ENCODE results near the gene NEURL1B. TPM values are rescaled to one million over a fixed set of nuclear protein-coding genes. Genes with fewer than 3 reads are reported as not detected.

NEURL1B gene
- total and polyA plus RNA-seq, 4 donors = 1.9 to 65.8 (median 24.8) TPM

- ATAC-seq (ENCODE audit: low FRiP score) = peak; percentile 53
- intact Hi-C loops (cut with DNase I) = no loop called here
- H3K4me3 ChIP-seq (ENCODE audit: low read length in 2 of 2) = no peak overlapping the region
- H3K27ac ChIP-seq (ENCODE audit: low read depth in 1 of 2, low read length in 2 of 2) = peak overlapping the region in 1 of 2 donors; percentile 49
- H3K9me3 ChIP-seq (ENCODE audit: control insufficient read depth, low read length) = no peaks in the 10 kb centered on the region
- peaks cover 0 to 2% of the 10 kb centered on the region in 2 donors for H3K4me1 ChIP-seq (ENCODE audit: control insufficient read depth in 1 of 2, insufficient read depth in 2 of 2, low read length in 2 of 2)
- peak; percentile 72 to 83 for DNase-seq
- 11 to 19% methylated on average over 11 of the region's 11 CpGs for WGBS, 2 donors
- no peaks in the 10 kb centered on the region for H3K36me3 ChIP-seq (ENCODE audit: control insufficient read depth in 1 of 2, insufficient read depth in 2 of 2, low read length in 1 of 2)
- no peaks in the 10 kb centered on the region for H3K27me3 ChIP-seq (ENCODE audit: control insufficient read depth in 1 of 2, insufficient read depth in 2 of 2, low read length in 1 of 2)
These were observed 47.5 kb downstream of the NEURL1B start for GRCh38 chr5:172688349-172689217.

GRCh38 chr5:172689218-172689572 lies 48.1 kb downstream of the NEURL1B start:
- Histone ChIP-seq H3K9me3 (ENCODE audit: control insufficient read depth, low read length) (no peaks in the 10 kb centered on the region), H3K4me3 (ENCODE audit: low read length in 2 of 2) (no peak overlapping the region), H3K36me3 (ENCODE audit: control insufficient read depth in 1 of 2, insufficient read depth in 2 of 2, low read length in 1 of 2) (no peaks in the 10 kb centered on the region), H3K4me1 (ENCODE audit: control insufficient read depth in 1 of 2, insufficient read depth in 2 of 2, low read length in 2 of 2) (peaks cover 0 to 2% of the 10 kb centered on the region in 2 donors), H3K27me3 (ENCODE audit: control insufficient read depth in 1 of 2, insufficient read depth in 2 of 2, low read length in 1 of 2) (no peaks in the 10 kb centered on the region), H3K27ac (ENCODE audit: low read depth in 1 of 2, low read length in 2 of 2) (no peak overlapping the region)
- ATAC-seq (ENCODE audit: low FRiP score) = no peak
- DNase-seq = no peak
- intact Hi-C loops (cut with DNase I) = no loop called here
- 59 to 64% methylated on average over 7 of the region's 7 CpGs for WGBS, 2 donors

GRCh38 chr5:172689801-172690200 lies 48.7 kb downstream of the NEURL1B start:
- no peak for ATAC-seq (ENCODE audit: low FRiP score)

GRCh38 chr5:172690258-172691075 lies 49.4 kb downstream of the NEURL1B start:
- no peak for ATAC-seq (ENCODE audit: low FRiP score)
- peak overlapping the region in 1 of 2 donors; percentile 46 for H3K27ac ChIP-seq (ENCODE audit: low read depth in 1 of 2, low read length in 2 of 2)
- peak in 1 of 2 donors; percentile 76 for DNase-seq
- H3K36me3 ChIP-seq (ENCODE audit: control insufficient read depth in 1 of 2, insufficient read depth in 2 of 2, low read length in 1 of 2) = no peaks in the 10 kb centered on the region
- intact Hi-C loops (cut with DNase I) = no loop called here
- 20 to 26% methylated on average over 24 of the region's 24 CpGs for WGBS, 2 donors
- no peaks in the 10 kb centered on the region for H3K9me3 ChIP-seq (ENCODE audit: control insufficient read depth, low read length)
- no peak overlapping the region for H3K4me3 ChIP-seq (ENCODE audit: low read length in 2 of 2)
- H3K4me1 ChIP-seq (ENCODE audit: control insufficient read depth in 1 of 2, insufficient read depth in 2 of 2, low read length in 2 of 2) = peaks cover 0 to 2% of the 10 kb centered on the region in 2 donors
- no peaks in the 10 kb centered on the region for H3K27me3 ChIP-seq (ENCODE audit: control insufficient read depth in 1 of 2, insufficient read depth in 2 of 2, low read length in 1 of 2)

More at GRCh38 chr5:172689801-172690200, 48.7 kb downstream of the NEURL1B start:
- Histone ChIP-seq H3K36me3 (ENCODE audit: control insufficient read depth in 1 of 2, insufficient read depth in 2 of 2, low read length in 1 of 2) (no peaks in the 10 kb centered on the region), H3K27ac (ENCODE audit: low read depth in 1 of 2, low read length in 2 of 2) (no peak overlapping the region), H3K4me1 (ENCODE audit: control insufficient read depth in 1 of 2, insufficient read depth in 2 of 2, low read length in 2 of 2) (peaks cover 0 to 2% of the 10 kb centered on the region in 2 donors), H3K9me3 (ENCODE audit: control insufficient read depth, low read length) (no peaks in the 10 kb centered on the region), H3K4me3 (ENCODE audit: low read length in 2 of 2) (no peak overlapping the region), H3K27me3 (ENCODE audit: control insufficient read depth in 1 of 2, insufficient read depth in 2 of 2, low read length in 1 of 2) (no peaks in the 10 kb centered on the region)
- WGBS, 2 donors = 53 to 54% methylated on average over 10 of the region's 10 CpGs
- intact Hi-C loops (cut with DNase I) = no loop called here
- DNase-seq = peak in 1 of 2 donors; percentile 69

- Histone ChIP-seq H3K27ac (ENCODE audit: low read depth in 1 of 2, low read length in 2 of 2) (peak overlapping the region; percentile 20 to 70), H3K9me3 (ENCODE audit: control insufficient read depth, low read length) (no peaks in the 10 kb centered on the region), H3K36me3 (ENCODE audit: control insufficient read depth in 1 of 2, insufficient read depth in 2 of 2, low read length in 1 of 2) (no peaks in the 10 kb centered on the region), H3K4me3 (ENCODE audit: low read length in 2 of 2) (no peak overlapping the region), H3K4me1 (ENCODE audit: control insufficient read depth in 1 of 2, insufficient read depth in 2 of 2, low read length in 2 of 2) (peaks cover 0 to 2% of the 10 kb centered on the region in 2 donors), H3K27me3 (ENCODE audit: control insufficient read depth in 1 of 2, insufficient read depth in 2 of 2, low read length in 1 of 2) (no peaks in the 10 kb centered on the region)
- intact Hi-C loops (cut with DNase I) = no loop called here
- 73 to 77% methylated on average over 7 of the region's 7 CpGs for WGBS, 2 donors
- ATAC-seq (ENCODE audit: low FRiP score) = no peak
- peak in 1 of 2 donors; percentile 37 for DNase-seq
These were observed 50.8 kb downstream of the NEURL1B start for GRCh38 chr5:172691886-172692285.

GRCh38 chr5:172692451-172692850 lies 51.4 kb downstream of the NEURL1B start:
- H3K27me3 ChIP-seq (ENCODE audit: control insufficient read depth in 1 of 2, insufficient read depth in 2 of 2, low read length in 1 of 2) = no peaks in the 10 kb centered on the region
- 25 to 40% methylated on average over 6 of the region's 6 CpGs for WGBS, 2 donors
- ATAC-seq (ENCODE audit: low FRiP score) = no peak
- intact Hi-C loops (cut with DNase I) = no loop called here
- no peaks in the 10 kb centered on the region for H3K36me3 ChIP-seq (ENCODE audit: control insufficient read depth in 1 of 2, insufficient read depth in 2 of 2, low read length in 1 of 2)
- peak overlapping the region; percentile 36 to 53 for H3K27ac ChIP-seq (ENCODE audit: low read depth in 1 of 2, low read length in 2 of 2)
- H3K4me3 ChIP-seq (ENCODE audit: low read length in 2 of 2) = no peak overlapping the region
- H3K9me3 ChIP-seq (ENCODE audit: control insufficient read depth, low read length) = no peaks in the 10 kb centered on the region
- peaks cover 0 to 2% of the 10 kb centered on the region in 2 donors for H3K4me1 ChIP-seq (ENCODE audit: control insufficient read depth in 1 of 2, insufficient read depth in 2 of 2, low read length in 2 of 2)
- no peak for DNase-seq

GRCh38 chr5:172692981-172693380 lies 51.9 kb downstream of the NEURL1B start:
- Histone ChIP-seq H3K27ac (ENCODE audit: low read depth in 1 of 2, low read length in 2 of 2) (peak overlapping the region; percentile 36 to 76), H3K4me3 (ENCODE audit: low read length in 2 of 2) (no peak overlapping the region), H3K27me3 (ENCODE audit: control insufficient read depth in 1 of 2, insufficient read depth in 2 of 2, low read length in 1 of 2) (no peaks in the 10 kb centered on the region), H3K9me3 (ENCODE audit: control insufficient read depth, low read length) (no peaks in the 10 kb centered on the region), H3K4me1 (ENCODE audit: control insufficient read depth in 1 of 2, insufficient read depth in 2 of 2, low read length in 2 of 2) (peaks cover 0 to 2% of the 10 kb centered on the region in 2 donors), H3K36me3 (ENCODE audit: control insufficient read depth in 1 of 2, insufficient read depth in 2 of 2, low read length in 1 of 2) (no peaks in the 10 kb centered on the region)
- ATAC-seq (ENCODE audit: low FRiP score) (no peak), DNase-seq (peak in 1 of 2 donors; percentile 74)
- intact Hi-C loops (cut with DNase I) = no loop called here
- 0 to 6% methylated on average over 2 of the region's 2 CpGs for WGBS, 2 donors

- ATAC-seq (ENCODE audit: low FRiP score) (no peak), DNase-seq (peak in 1 of 2 donors; percentile 25)
- H3K4me3 ChIP-seq (ENCODE audit: low read length in 2 of 2) = no peak overlapping the region
- intact Hi-C loops (cut with DNase I) = no loop called here
- 14 to 18% methylated on average over 4 of the region's 4 CpGs for WGBS, 2 donors
- H3K9me3 ChIP-seq (ENCODE audit: control insufficient read depth, low read length) = no peaks in the 10 kb centered on the region
- no peaks in the 10 kb centered on the region for H3K27me3 ChIP-seq (ENCODE audit: control insufficient read depth in 1 of 2, insufficient read depth in 2 of 2, low read length in 1 of 2)
- H3K36me3 ChIP-seq (ENCODE audit: control insufficient read depth in 1 of 2, insufficient read depth in 2 of 2, low read length in 1 of 2) = no peaks in the 10 kb centered on the region
- peaks cover 0 to 2% of the 10 kb centered on the region in 2 donors for H3K4me1 ChIP-seq (ENCODE audit: control insufficient read depth in 1 of 2, insufficient read depth in 2 of 2, low read length in 2 of 2)
- peak overlapping the region in 1 of 2 donors; percentile 31 for H3K27ac ChIP-seq (ENCODE audit: low read depth in 1 of 2, low read length in 2 of 2)
These were observed 53.0 kb downstream of the NEURL1B start for GRCh38 chr5:172694061-172694460.
